Measurements from ENCODE around the gene GUK1.

DNA sequence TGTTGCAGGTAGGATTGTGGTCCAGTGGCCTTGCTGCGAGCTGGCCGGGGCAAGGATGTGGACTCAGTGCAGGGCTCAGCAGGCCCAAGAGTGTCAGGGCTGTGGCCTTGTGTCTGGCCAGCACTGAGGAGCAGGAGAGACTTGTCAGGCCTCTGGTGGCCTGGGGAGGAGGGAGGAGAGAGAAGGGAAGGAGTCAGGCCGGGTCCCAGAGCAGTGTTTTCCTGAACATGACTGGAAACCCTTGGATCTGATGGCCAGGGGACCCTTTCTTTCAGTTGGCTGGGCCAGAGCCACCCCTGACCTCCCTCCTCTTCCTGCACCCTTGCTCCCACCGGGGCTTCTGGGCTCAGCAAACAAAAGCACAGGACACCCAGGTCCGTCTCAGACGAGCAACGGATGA is 30.6 kb downstream of the GUK1 start:
- TF ChIP-seq FOXP2 (optimal IDR thresholded peaks at IDR 0.05; ENCODE audit: control extremely low read depth, extremely low read length, insufficient read depth) (no peak), EZH2 (IDR thresholded peaks at IDR 0.05) (no peak), POLR2AphosphoS5 (IDR thresholded peaks at IDR 0.05; ENCODE audit: borderline replicate concordance, low read depth, low read length) (no peak)

Measured in SK-N-MC (cell line).